Measurements from ENCODE around the gene ID3.

Gene ID3

GRCh38 chr1:23530747-23531561, 28.3 kb downstream of the ID3 start, which contains the start of gene E2F2:
E2F2 (minus strand) TSS chr1:23531233; CDS start chr1:23530793, 440 bp downstream.
- H3K9ac ChIP-seq, result peak within 1 kb of the TSS; percentile 79 to 99 (median 97)
- H3K4me1 ChIP-seq, result peaks cover 85 to 100% (median 94%) of the 10 kb centered on the region in 10 experiments

GRCh38 chr1:23530087-23530746, 29.1 kb downstream of the ID3 start:
- H3K4me1 ChIP-seq, result peaks cover 85 to 100% (median 94%) of the 10 kb centered on the region in 10 experiments
- peak overlapping the region; percentile 62 to 95 (median 88) for H3K4me3 ChIP-seq
- H3K9me3 ChIP-seq (replicated peaks in 1 of 11), result no peaks in the 10 kb centered on the region
- H3K4me2 ChIP-seq, result peak overlapping the region; percentile 92 to 100 (median 98)
- no peak for TF ChIP-seq Cebpa-rat (IDR thresholded peaks at IDR 0.05)
- no peaks in the 10 kb centered on the region for H3K27me3 ChIP-seq
- H3K27ac ChIP-seq, result peak overlapping the region; percentile 15 to 99 (median 98); a peak in 21 of 22 replicates
- H3K9ac ChIP-seq, result peak overlapping the region; percentile 79 to 99 (median 97)
- H3K36me3 ChIP-seq, result peaks cover 0 to 21% (median 11%) of the 10 kb centered on the region in 11 experiments; a peak in 7 of 22 replicates
- H4K20me1 ChIP-seq, result peaks cover 0 to 28% (median 10%) of the 10 kb centered on the region in 11 experiments; a peak in 8 of 22 replicates

More at GRCh38 chr1:23530747-23531561, 28.3 kb downstream of the ID3 start, which contains the start of gene E2F2:
- peak in 10 of 11 experiments; percentile 23 to 86 (median 66); a peak in 12 of 22 replicates for TF ChIP-seq Cebpa-rat (IDR thresholded peaks at IDR 0.05)
- peak within 1 kb of the TSS; percentile 96 to 100 (median 98) for H3K4me2 ChIP-seq
- no peaks in the 10 kb centered on the region for H3K27me3 ChIP-seq
- peaks cover 0 to 20% (median 11%) of the 10 kb centered on the region in 11 experiments; a peak in 7 of 22 replicates for H3K36me3 ChIP-seq
- peak within 1 kb of the TSS; percentile 15 to 99 (median 98); a peak in 21 of 22 replicates for H3K27ac ChIP-seq
- H4K20me1 ChIP-seq, result peaks cover 0 to 24% (median 10%) of the 10 kb centered on the region in 11 experiments; a peak in 8 of 22 replicates
- H3K4me3 ChIP-seq, result peak within 1 kb of the TSS; percentile 62 to 95 (median 88)
- no peaks in the 10 kb centered on the region for H3K9me3 ChIP-seq (replicated peaks in 1 of 11)

- H3K27ac ChIP-seq, result peak overlapping the region; percentile 45 to 99 (median 98); a peak in 21 of 22 replicates
- peaks cover 0 to 22% (median 11%) of the 10 kb centered on the region in 11 experiments; a peak in 7 of 22 replicates for H3K36me3 ChIP-seq
- no peaks in the 10 kb centered on the region for H3K9me3 ChIP-seq (replicated peaks in 1 of 11)
- peaks cover 88 to 100% (median 95%) of the 10 kb centered on the region in 10 experiments for H3K4me1 ChIP-seq
- H3K9ac ChIP-seq, result peak overlapping the region; percentile 79 to 99 (median 97); a peak in 21 of 22 replicates
- H3K4me2 ChIP-seq, result peak overlapping the region; percentile 92 to 100 (median 98)
- peaks cover 0 to 31% (median 10%) of the 10 kb centered on the region in 11 experiments; a peak in 8 of 22 replicates for H4K20me1 ChIP-seq
- H3K4me3 ChIP-seq, result peak overlapping the region; percentile 62 to 95 (median 88)
- H3K27me3 ChIP-seq, result no peaks in the 10 kb centered on the region
- TF ChIP-seq Cebpa-rat (IDR thresholded peaks at IDR 0.05), result no peak
Observed at GRCh38 chr1:23529146-23530086, 29.9 kb downstream of the ID3 start.

GRCh38 chr1:23528250-23528978, 30.9 kb downstream of the ID3 start:
- TF ChIP-seq Cebpa-rat (IDR thresholded peaks at IDR 0.05), result peak in 1 of 11 experiments; percentile 54; a peak in 1 of 22 replicates
- Histone ChIP-seq H3K9me3 (replicated peaks in 1 of 11) (no peaks in the 10 kb centered on the region), H3K9ac (peak overlapping the region; percentile 68 to 99 (median 97); a peak in 21 of 22 replicates), H3K4me2 (peak overlapping the region; percentile 92 to 100 (median 98)), H3K27ac (peak overlapping the region; percentile 45 to 99 (median 98); a peak in 21 of 22 replicates), H3K36me3 (peaks cover 0 to 32% (median 20%) of the 10 kb centered on the region in 11 experiments; a peak in 9 of 22 replicates), H3K27me3 (no peaks in the 10 kb centered on the region), H3K4me1 (peaks cover 88 to 100% (median 95%) of the 10 kb centered on the region in 10 experiments), H4K20me1 (peaks cover 0 to 31% (median 13%) of the 10 kb centered on the region in 11 experiments; a peak in 8 of 22 replicates), H3K4me3 (peak overlapping the region; percentile 62 to 95 (median 88); a peak in 19 of 20 replicates)

- Histone ChIP-seq H3K36me3 (peaks cover 0 to 38% (median 26%) of the 10 kb centered on the region in 11 experiments; a peak in 11 of 22 replicates), H3K4me2 (peak overlapping the region; percentile 92 to 100 (median 98)), H3K27me3 (no peaks in the 10 kb centered on the region), H3K9ac (peak overlapping the region in 10 of 11 experiments; percentile 10 to 99 (median 97); a peak in 19 of 22 replicates), H3K4me1 (peaks cover 88 to 100% (median 95%) of the 10 kb centered on the region in 10 experiments), H3K4me3 (peak overlapping the region in 8 of 10 experiments; percentile 79 to 95 (median 89); a peak in 16 of 20 replicates), H4K20me1 (peaks cover 0 to 31% (median 13%) of the 10 kb centered on the region in 11 experiments; a peak in 8 of 22 replicates), H3K27ac (peak overlapping the region in 10 of 11 experiments; percentile 77 to 99 (median 98); a peak in 20 of 22 replicates), H3K9me3 (replicated peaks in 1 of 11) (no peaks in the 10 kb centered on the region)
- TF ChIP-seq Cebpa-rat (IDR thresholded peaks at IDR 0.05), result no peak
Observed at GRCh38 chr1:23527900-23528249, 31.4 kb downstream of the ID3 start.

GRCh38 chr1:23527366-23527765, 31.9 kb downstream of the ID3 start:
- peak overlapping the region in 8 of 10 experiments; percentile 79 to 95 (median 89); a peak in 16 of 20 replicates for H3K4me3 ChIP-seq

More at GRCh38 chr1:23527366-23527765, 31.9 kb downstream of the ID3 start:
- no peaks in the 10 kb centered on the region for H3K9me3 ChIP-seq (replicated peaks in 1 of 11)
- peak overlapping the region in 10 of 11 experiments; percentile 77 to 99 (median 98); a peak in 21 of 22 replicates for H3K27ac ChIP-seq
- H3K36me3 ChIP-seq, result peaks cover 0 to 43% (median 31%) of the 10 kb centered on the region in 11 experiments; a peak in 14 of 22 replicates
- H3K9ac ChIP-seq, result peak overlapping the region in 10 of 11 experiments; percentile 10 to 99 (median 97); a peak in 18 of 22 replicates
- no peak for TF ChIP-seq Cebpa-rat (IDR thresholded peaks at IDR 0.05)
- peak overlapping the region; percentile 92 to 100 (median 98) for H3K4me2 ChIP-seq
- no peaks in the 10 kb centered on the region for H3K27me3 ChIP-seq
- H3K4me1 ChIP-seq, result peaks cover 88 to 100% (median 95%) of the 10 kb centered on the region in 10 experiments
- peaks cover 0 to 31% (median 13%) of the 10 kb centered on the region in 11 experiments; a peak in 8 of 22 replicates for H4K20me1 ChIP-seq

All from BLaER1 treated with 17β-estradiol and CSF1 and Interleukin-3, amounts not matched to agents 10 nM and 100 nM (cell line).